DMS53 treated with DMSO at 0.1 percent for 48 hours (cell line): ENCODE measurements around the gene CYP26A1.

Experiments
- DNase-seq: peaks from one replicate; lab custom pipeline; 2025; ENCODE audit not compliant: unreplicated experiment; lab: John Stamatoyannopoulos, UW

CYP26A1 gene

GRCh38 chr10:93073539-93074146 lies at the start of gene CYP26A1:
TSS of gene CYP26A1 (plus strand) at chr10:93073893. CDS start at chr10:93073935, 42 bp downstream.
- no peak for DNase-seq

GRCh38 chr10:93026072-93026471 lies 47.6 kb upstream of the CYP26A1 start:
- no peak for DNase-seq

GRCh38 chr10:93027508-93027907 lies 46.2 kb upstream of the CYP26A1 start:
- DNase-seq = no peak

GRCh38 chr10:93028883-93029282 lies 44.8 kb upstream of the CYP26A1 start:
- no peak for DNase-seq

GRCh38 chr10:93030409-93030808 lies 43.3 kb upstream of the CYP26A1 start:
- DNase-seq = no peak

GRCh38 chr10:93032105-93032808 lies 41.4 kb upstream of the CYP26A1 start:
- DNase-seq = no peak

- no peak for DNase-seq
Observed at GRCh38 chr10:93032809-93033137, 40.9 kb upstream of the CYP26A1 start.

- DNase-seq = no peak
Observed at GRCh38 chr10:93034426-93034825, 39.3 kb upstream of the CYP26A1 start.

GRCh38 chr10:93039110-93039509 lies 34.6 kb upstream of the CYP26A1 start:
- no peak for DNase-seq

- DNase-seq = no peak
Observed at GRCh38 chr10:93039721-93040120, 34.0 kb upstream of the CYP26A1 start.

GRCh38 chr10:93054486-93054885 lies 19.2 kb upstream of the CYP26A1 start:
- DNase-seq = no peak

- DNase-seq = no peak
Observed at GRCh38 chr10:93058139-93058538, 15.6 kb upstream of the CYP26A1 start.

GRCh38 chr10:93059975-93060886 lies 13.5 kb upstream of the CYP26A1 start, which contains the start of gene CYP26C1:
TSS of gene CYP26C1 (plus strand) at chr10:93060798. CDS start at chr10:93061264, 466 bp downstream.
- no peak for DNase-seq

- DNase-seq = no peak
Observed at GRCh38 chr10:93060887-93061593, 12.7 kb upstream of the CYP26A1 start.

- DNase-seq = peak; percentile 35
Observed at GRCh38 chr10:93061594-93062513, 11.8 kb upstream of the CYP26A1 start.

GRCh38 chr10:93062514-93063143 lies 11.1 kb upstream of the CYP26A1 start:
- DNase-seq = peak; percentile 48

- no peak for DNase-seq
Observed at GRCh38 chr10:93063144-93063976, 10.3 kb upstream of the CYP26A1 start.

- no peak for DNase-seq
Observed at GRCh38 chr10:93063977-93064660, 9.6 kb upstream of the CYP26A1 start.
